RWPE1 (cell line): ENCODE results near the gene LSM2.
A peak's percentile ranks its signal among the peaks of the same experiment; 100 is the strongest.

Experiments used
- CTCF ChIA-PET: fragments of 350-600 bp; sonication (Branson Sonifier 250); formaldehyde crosslinking; extraction: SDS; loops from one replicate; lab custom pipeline; 2021; lab: Yijun Ruan, JAX
- POLR2A ChIA-PET: fragments of 400-600 bp; formaldehyde crosslinking; extraction: SDS; loops from one replicate; lab custom pipeline; 2020; ENCODE audit warnings: antibody characterized with exemption; ENCODE audit not compliant: low non-redundant PET; lab: Yijun Ruan, JAX
- DNase-seq: peaks from one replicate; pipeline ENCODE4 v3.0.0; 2012; ENCODE audit warnings: low spot score
- H3K27ac ChIP-seq: fragments of 450-650 bp; 2 replicates; pipeline ENCODE4 v1.5.1; 2017
- CTCF ChIP-seq: fragments of 450-650 bp; conservative IDR thresholded peaks from 2 replicates; pipeline ENCODE4 v1.5.1; 2017; ENCODE audit warnings: low read depth, mild to moderate bottlenecking

LSM2 gene

GRCh38 chr6:31785475-31785874 lies 21.3 kb downstream of the LSM2 start:
- ChIA-PET POLR2A (interaction anchor here (0.6 kb wide), 1 partner anchor 51 kb away, joined by 6 read pairs; no protein-coding TSS in a partner anchor), CTCF (no interaction called here)
- no peak for DNase-seq
- TF ChIP-seq CTCF, result no peak
- peak overlapping the region; percentile 40 for H3K27ac ChIP-seq

GRCh38 chr6:31784098-31784925 lies 22.5 kb downstream of the LSM2 start:
- peak overlapping the region; percentile 40 for H3K27ac ChIP-seq
- DNase-seq, result no peak
- no peak for TF ChIP-seq CTCF
- ChIA-PET POLR2A (interaction anchor here (0.5 to 0.7 kb wide), 2 partner anchors 11 to 1082 kb away, joined by 3 to 4 read pairs; partner anchors contain the start of gene VARS1), CTCF (interaction anchor here (0.7 to 1.5 kb wide), 2 partner anchors 12 to 14 kb away, joined by 5 read pairs; no protein-coding TSS in a partner anchor)

- no peak for TF ChIP-seq CTCF
- ChIA-PET CTCF (interaction anchor here (0.7 kb wide), 1 partner anchor 9 kb away, joined by 3 read pairs; no protein-coding TSS in a partner anchor), POLR2A (no interaction called here)
- peak overlapping the region; percentile 89 for H3K27ac ChIP-seq
- no peak for DNase-seq
Observed at GRCh38 chr6:31782126-31782855, 24.5 kb downstream of the LSM2 start.

GRCh38 chr6:31781244-31782125 lies 25.3 kb downstream of the LSM2 start:
- TF ChIP-seq CTCF, result no peak
- CTCF ChIA-PET, result interaction anchor here (0.7 to 1.1 kb wide), 2 partner anchors 10 kb away, joined by 3 to 8 read pairs; no protein-coding TSS in a partner anchor
- peak overlapping the region; percentile 89 for H3K27ac ChIP-seq
- DNase-seq, result no peak
- POLR2A ChIA-PET, result no interaction called here

GRCh38 chr6:31780507-31781243 lies 26.1 kb downstream of the LSM2 start:
- POLR2A ChIA-PET, result no interaction called here
- CTCF ChIA-PET, result interaction anchor here (0.9 to 1.2 kb wide), 3 partner anchors 10 to 58 kb away, joined by 4 to 8 read pairs (median 4); partner anchors contain the start of gene MPIG6B
- TF ChIP-seq CTCF, result no peak
- H3K27ac ChIP-seq, result peak overlapping the region; percentile 89
- no peak for DNase-seq
